Mucosa of rectum (tissue), 2 donors: ENCODE data around the gene SEC14L1.

Experiments
- H3K27ac ChIP-seq, 2 donors: one replicate each; pipeline ENCODE4 v1.7.0; 2013; ENCODE audit warnings: inconsistent platforms in 2 of 2, low read depth in 2 of 2, low read length in 2 of 2
- H3K27me3 ChIP-seq, 2 donors: one replicate each; pipeline ENCODE4 v1.7.0; 2013; ENCODE audit warnings: low read length in 2 of 2; ENCODE audit not compliant: control insufficient read depth in 2 of 2, insufficient read depth in 2 of 2
- H3K36me3 ChIP-seq, 2 donors: one replicate each; pipeline ENCODE4 v1.7.0; 2013; ENCODE audit warnings: low read length in 2 of 2; ENCODE audit not compliant: control insufficient read depth in 2 of 2, insufficient read depth in 2 of 2
- H3K4me1 ChIP-seq, 2 donors: one replicate each; pipeline ENCODE4 v1.7.0; 2013; ENCODE audit warnings: low read length in 2 of 2, mild to moderate bottlenecking in 1 of 2; ENCODE audit not compliant: control insufficient read depth in 2 of 2, insufficient read depth in 2 of 2
- H3K4me3 ChIP-seq, 2 donors: one replicate each; pipeline ENCODE4 v1.7.0; 2013; ENCODE audit warnings: low read length in 2 of 2
- H3K9ac ChIP-seq, 2 donors: one replicate each; pipeline ENCODE4 v1.7.0; 2013; ENCODE audit warnings: low read length in 2 of 2, low read depth in 1 of 2, mild to moderate bottlenecking in 1 of 2
- H3K9me3 ChIP-seq, 2 donors: one replicate each; pipeline ENCODE4 v1.7.0; 2013; ENCODE audit warnings: low read length in 2 of 2; ENCODE audit not compliant: control insufficient read depth in 2 of 2
- donor health status: healthy.
- donor health status: Normal muscosa, but diverticular disease.

SEC14L1 gene

GRCh38 chr17:77116371-77116860 lies 24.4 kb upstream of the SEC14L1 start:
- H3K27ac ChIP-seq, result no peak overlapping the region
- no peak overlapping the region for H3K4me3 ChIP-seq
- H3K9me3 ChIP-seq, result no peaks in the 10 kb centered on the region
- H3K4me1 ChIP-seq, result peaks cover 2 to 10% of the 10 kb centered on the region in 2 donors
- H3K9ac ChIP-seq, result no peak overlapping the region
- H3K36me3 ChIP-seq, result no peaks in the 10 kb centered on the region
- no peaks in the 10 kb centered on the region for H3K27me3 ChIP-seq

GRCh38 chr17:77117415-77117814 lies 23.4 kb upstream of the SEC14L1 start:
- H3K36me3 ChIP-seq, result no peaks in the 10 kb centered on the region
- H3K27me3 ChIP-seq, result no peaks in the 10 kb centered on the region
- no peak overlapping the region for H3K9ac ChIP-seq
- no peak overlapping the region for H3K4me3 ChIP-seq
- no peaks in the 10 kb centered on the region for H3K9me3 ChIP-seq
- peaks cover 0 to 10% of the 10 kb centered on the region in 2 donors for H3K4me1 ChIP-seq
- H3K27ac ChIP-seq, result no peak overlapping the region

GRCh38 chr17:77118251-77118928 lies 22.4 kb upstream of the SEC14L1 start:
- no peak overlapping the region for H3K9ac ChIP-seq
- H3K27ac ChIP-seq, result no peak overlapping the region
- peaks cover 0 to 10% of the 10 kb centered on the region in 2 donors for H3K4me1 ChIP-seq
- no peak overlapping the region for H3K4me3 ChIP-seq
- H3K27me3 ChIP-seq, result no peaks in the 10 kb centered on the region
- H3K36me3 ChIP-seq, result no peaks in the 10 kb centered on the region
- H3K9me3 ChIP-seq, result no peaks in the 10 kb centered on the region

- Histone ChIP-seq H3K4me3 (no peak overlapping the region), H3K9me3 (no peaks in the 10 kb centered on the region), H3K27me3 (no peaks in the 10 kb centered on the region), H3K9ac (no peak overlapping the region), H3K27ac (no peak overlapping the region), H3K4me1 (peaks cover 0 to 10% of the 10 kb centered on the region in 2 donors), H3K36me3 (no peaks in the 10 kb centered on the region)
Observed at GRCh38 chr17:77119668-77120301, 21.0 kb upstream of the SEC14L1 start.

- no peak overlapping the region for H3K9ac ChIP-seq
Observed at GRCh38 chr17:77120868-77121267, 19.9 kb upstream of the SEC14L1 start.

GRCh38 chr17:77124192-77124889 lies 16.4 kb upstream of the SEC14L1 start:
- no peak overlapping the region for H3K4me3 ChIP-seq
- H3K27ac ChIP-seq, result peak overlapping the region; percentile 1 to 59
- H3K9me3 ChIP-seq, result no peaks in the 10 kb centered on the region
- H3K4me1 ChIP-seq, result peaks cover 4 to 5% of the 10 kb centered on the region in 2 donors
- no peak overlapping the region for H3K9ac ChIP-seq
- H3K27me3 ChIP-seq, result no peaks in the 10 kb centered on the region
- no peaks in the 10 kb centered on the region for H3K36me3 ChIP-seq

More at GRCh38 chr17:77120868-77121267, 19.9 kb upstream of the SEC14L1 start:
- Histone ChIP-seq H3K9me3 (no peaks in the 10 kb centered on the region), H3K4me1 (peaks cover 0 to 10% of the 10 kb centered on the region in 2 donors), H3K36me3 (no peaks in the 10 kb centered on the region), H3K27me3 (no peaks in the 10 kb centered on the region), H3K4me3 (no peak overlapping the region), H3K27ac (peak overlapping the region; percentile 27 to 38)

- Histone ChIP-seq H3K4me1 (peaks cover 4 to 5% of the 10 kb centered on the region in 2 donors), H3K9ac (no peak overlapping the region), H3K9me3 (no peaks in the 10 kb centered on the region), H3K27ac (no peak overlapping the region), H3K27me3 (no peaks in the 10 kb centered on the region), H3K4me3 (no peak overlapping the region), H3K36me3 (no peaks in the 10 kb centered on the region)
Observed at GRCh38 chr17:77125432-77125901, 15.3 kb upstream of the SEC14L1 start.

GRCh38 chr17:77126519-77126918 lies 14.2 kb upstream of the SEC14L1 start:
- Histone ChIP-seq H3K4me3 (no peak overlapping the region), H3K9ac (no peak overlapping the region), H3K27me3 (no peaks in the 10 kb centered on the region), H3K27ac (peak overlapping the region in 1 of 2 donors; percentile 11), H3K4me1 (peaks cover 4 to 5% of the 10 kb centered on the region in 2 donors), H3K36me3 (no peaks in the 10 kb centered on the region), H3K9me3 (no peaks in the 10 kb centered on the region)

- Histone ChIP-seq H3K4me1 (peaks cover 4 to 5% of the 10 kb centered on the region in 2 donors), H3K27me3 (no peaks in the 10 kb centered on the region), H3K36me3 (no peaks in the 10 kb centered on the region), H3K9ac (peak overlapping the region; percentile 41 to 55), H3K9me3 (no peaks in the 10 kb centered on the region), H3K27ac (peak overlapping the region; percentile 64 to 71), H3K4me3 (peak overlapping the region; percentile 53 to 60)
Observed at GRCh38 chr17:77127735-77128361, 12.9 kb upstream of the SEC14L1 start.
